Measurements from ENCODE around the gene EPS15. TPM values are rescaled to one million over a fixed set of nuclear protein-coding genes. Genes with fewer than 3 reads are reported as not detected.
"Not testable (repeated sequence)": the region's sequence is repeated elsewhere in the genome, so short reads cannot be mapped to it uniquely, and the experiment has no call there.

The EPS15 gene
- total RNA-seq, 5 donors from 2014 or later (not counting 1 experiment from before 2014, with no cell fraction given) = 61.0 to 76.1 (median 75.2) TPM

DNA sequence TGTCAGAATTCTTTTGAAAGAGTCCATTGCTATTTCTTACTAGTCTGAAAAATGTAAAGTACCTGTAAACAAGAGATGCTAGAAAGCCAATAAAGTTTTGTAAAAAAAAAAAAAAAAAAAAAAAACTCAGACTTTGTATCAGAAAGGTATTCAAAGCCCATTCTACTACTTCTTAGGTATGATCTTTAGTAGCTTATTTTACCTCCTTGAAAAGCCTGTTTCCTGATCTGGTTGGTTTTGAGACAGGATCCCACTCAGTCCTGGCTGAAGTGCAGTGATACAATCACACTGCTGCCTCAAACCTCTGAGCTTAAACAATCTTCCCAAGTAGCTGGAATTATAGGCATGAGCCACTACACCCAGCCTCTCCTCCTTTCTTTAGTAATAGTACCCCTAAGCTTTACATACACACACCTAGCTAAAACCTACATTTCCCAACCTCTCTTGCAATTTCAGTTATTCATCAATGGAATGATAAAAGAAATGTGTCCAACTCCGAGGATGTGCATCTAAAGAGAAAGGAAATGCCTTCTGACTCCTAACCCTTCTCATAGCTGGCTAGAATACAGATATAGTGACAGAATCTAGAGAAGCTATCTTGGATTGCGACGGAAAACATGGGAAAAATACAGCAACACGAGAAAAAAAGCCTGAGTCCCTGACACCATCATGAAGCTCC is 30.6 kb downstream of the EPS15 start:
- ATAC-seq (replicated peaks in 1 of 4) (no peak), DNase-seq (no peak)
- H3K4me3 Mint-ChIP-seq = no peak overlapping the region
- no peak overlapping the region for H3K27ac ChIP-seq (ENCODE audit: low read length)
- H3K27ac Mint-ChIP-seq = no peak overlapping the region
- no peak overlapping the region for H3K4me3 ChIP-seq (ENCODE audit: control insufficient read depth in 1 of 2, extremely low read depth in 1 of 2, low read length in 1 of 2)
- H3K27me3 Mint-ChIP-seq = no peaks in the 10 kb centered on the region
- ChIA-PET POLR2A (interaction anchor here (0.6 to 0.8 kb wide), 4 partner anchors 28 to 112 kb away, joined by 3 to 9 read pairs (median 3); no protein-coding TSS in a partner anchor), CTCF (interaction anchor here (0.6 to 1.4 kb wide), 4 partner anchors 24 to 66 kb away, joined by 3 to 12 read pairs (median 3); no protein-coding TSS in a partner anchor)
- H3K9me3 ChIP-seq = no peaks in the 10 kb centered on the region
- no CpG with 5 or more reads among the region's 4 CpGs for whole genome bisulfite sequencing (ENCODE audit: insufficient coverage)
- H3K27me3 ChIP-seq (replicated peaks in 1 of 2; ENCODE audit: control insufficient read depth in 2 of 2, extremely low read depth in 1 of 2, insufficient read depth in 2 of 2, low read length in 1 of 2) = no peaks in the 10 kb centered on the region
- no peaks in the 10 kb centered on the region for H3K9me3 Mint-ChIP-seq
- peaks cover 18% of the 10 kb centered on the region for H3K36me3 Mint-ChIP-seq
- peaks cover 3 to 6% of the 10 kb centered on the region in 2 experiments for H3K4me1 ChIP-seq (ENCODE audit: control insufficient read depth in 1 of 2, extremely low read depth in 1 of 2, insufficient read depth in 2 of 2, low read length in 2 of 2)
- peaks cover 3 to 4% of the 10 kb centered on the region in 2 donors for H3K36me3 ChIP-seq (ENCODE audit: control insufficient read depth in 2 of 2, extremely low read depth in 1 of 2, insufficient read depth in 1 of 2, low read length in 1 of 2)
- peaks cover 36 to 52% (median 39%) of the 10 kb centered on the region in 3 donors for H3K4me1 Mint-ChIP-seq

DNA sequence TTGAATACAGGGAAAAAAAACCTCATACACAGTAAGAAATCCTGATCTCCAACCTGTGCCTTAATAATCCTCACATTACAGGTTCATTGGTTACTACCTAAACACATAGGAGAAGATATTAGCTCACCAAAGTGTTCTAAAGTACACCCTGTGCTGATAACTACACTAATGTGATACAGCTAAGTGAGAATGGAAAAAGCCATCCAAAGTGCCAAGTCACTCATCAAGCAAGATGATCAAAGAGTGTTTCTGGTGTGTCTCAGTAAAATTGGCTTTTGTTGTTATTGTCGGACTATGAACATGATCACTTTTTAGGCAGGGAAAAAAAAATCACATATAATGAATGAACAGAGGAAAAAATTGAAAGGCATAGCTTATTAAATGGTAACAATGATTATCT is 31.4 kb downstream of the EPS15 start:
- ATAC-seq (replicated peaks in 1 of 4) (no peak), DNase-seq (no peak)
- Mint-ChIP-seq H3K27ac (no peak overlapping the region), H3K36me3 (peaks cover 22% of the 10 kb centered on the region), H3K4me3 (no peak overlapping the region), H3K27me3 (no peaks in the 10 kb centered on the region), H3K9me3 (no peaks in the 10 kb centered on the region), H3K4me1 (peaks cover 34 to 55% (median 41%) of the 10 kb centered on the region in 3 donors)
- no peak overlapping the region for H3K4me3 ChIP-seq (ENCODE audit: control insufficient read depth in 1 of 2, extremely low read depth in 1 of 2, low read length in 1 of 2)
- POLR2A ChIA-PET = interaction anchor here in 1 of 2 donors (0.7 kb wide), 1 partner anchor 75 kb away, joined by 9 read pairs; no protein-coding TSS in a partner anchor
- no peak overlapping the region for H3K27ac ChIP-seq (ENCODE audit: low read length)
- no peaks in the 10 kb centered on the region for H3K9me3 ChIP-seq
- WGBS (ENCODE audit: insufficient coverage) = no CpG with 5 or more reads among the region's 1 CpG
- H3K27me3 ChIP-seq (replicated peaks in 1 of 2; ENCODE audit: control insufficient read depth in 2 of 2, extremely low read depth in 1 of 2, insufficient read depth in 2 of 2, low read length in 1 of 2) = no peaks in the 10 kb centered on the region
- peaks cover 3 to 4% of the 10 kb centered on the region in 2 donors for H3K36me3 ChIP-seq (ENCODE audit: control insufficient read depth in 2 of 2, extremely low read depth in 1 of 2, insufficient read depth in 1 of 2, low read length in 1 of 2)
- H3K4me1 ChIP-seq (ENCODE audit: control insufficient read depth in 1 of 2, extremely low read depth in 1 of 2, insufficient read depth in 2 of 2, low read length in 2 of 2) = peaks cover 3 to 6% of the 10 kb centered on the region in 2 experiments
- CTCF ChIA-PET = interaction anchor here in 1 of 2 donors (1.4 kb wide), 1 partner anchor 48 kb away, joined by 3 read pairs; no protein-coding TSS in a partner anchor

- no peak overlapping the region for H3K4me3 Mint-ChIP-seq
- peaks cover 19 to 39% (median 20%) of the 10 kb centered on the region in 3 donors for H3K4me1 Mint-ChIP-seq
- no peak for ATAC-seq (replicated peaks in 1 of 4)
- H3K36me3 ChIP-seq (ENCODE audit: control insufficient read depth in 2 of 2, extremely low read depth in 1 of 2, insufficient read depth in 1 of 2, low read length in 1 of 2) = peaks cover 3 to 9% of the 10 kb centered on the region in 2 donors
- no peak for DNase-seq
- H3K27ac Mint-ChIP-seq = no peak overlapping the region
- H3K27me3 Mint-ChIP-seq = no peaks in the 10 kb centered on the region
- H3K36me3 Mint-ChIP-seq = peaks cover 43% of the 10 kb centered on the region
- H3K27ac ChIP-seq (ENCODE audit: low read length) = no peak overlapping the region
- H3K9me3 Mint-ChIP-seq = no peaks in the 10 kb centered on the region
- H3K4me1 ChIP-seq (ENCODE audit: control insufficient read depth in 1 of 2, extremely low read depth in 1 of 2, insufficient read depth in 2 of 2, low read length in 2 of 2) = no peaks in the 10 kb centered on the region
- H3K9me3 ChIP-seq = no peaks in the 10 kb centered on the region
- H3K4me3 ChIP-seq (ENCODE audit: control insufficient read depth in 1 of 2, extremely low read depth in 1 of 2, low read length in 1 of 2) = no peak overlapping the region
- ChIA-PET CTCF (interaction anchor here in 1 of 2 donors (1.1 to 1.2 kb wide), 2 partner anchors 11 to 13 kb away, joined by 3 to 5 read pairs; no protein-coding TSS in a partner anchor), POLR2A (no interaction called here)
- no peaks in the 10 kb centered on the region for H3K27me3 ChIP-seq (replicated peaks in 1 of 2; ENCODE audit: control insufficient read depth in 2 of 2, extremely low read depth in 1 of 2, insufficient read depth in 2 of 2, low read length in 1 of 2)
Measured at GRCh38 chr1:51484591-51484990, 34.5 kb downstream of the EPS15 start.

DNA sequence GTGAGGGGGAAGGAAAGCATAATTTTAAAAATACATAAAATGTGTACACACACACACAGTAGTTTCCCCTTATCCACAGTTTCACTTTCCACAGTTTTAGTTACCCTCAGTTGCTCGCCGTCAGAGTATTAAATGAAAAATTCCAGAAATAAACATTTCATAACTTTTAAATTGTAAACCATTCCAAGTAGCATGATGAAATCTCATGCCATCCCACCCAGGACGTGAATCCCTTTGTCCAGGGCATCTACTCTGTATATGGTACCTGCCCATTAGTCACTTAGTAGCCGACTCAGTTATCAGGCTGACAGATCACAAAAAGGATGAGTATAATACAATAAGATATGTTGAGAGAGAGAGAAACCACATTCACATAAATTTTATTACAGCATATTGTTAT is 36.2 kb downstream of the EPS15 start:
- no peaks in the 10 kb centered on the region for H3K9me3 ChIP-seq
- H3K27me3 Mint-ChIP-seq = no peaks in the 10 kb centered on the region
- ATAC-seq (replicated peaks in 1 of 4) = no peak
- no peaks in the 10 kb centered on the region for H3K4me1 ChIP-seq (ENCODE audit: control insufficient read depth in 1 of 2, extremely low read depth in 1 of 2, insufficient read depth in 2 of 2, low read length in 2 of 2)
- peaks cover 0 to 14% of the 10 kb centered on the region in 2 donors for H3K36me3 ChIP-seq (ENCODE audit: control insufficient read depth in 2 of 2, extremely low read depth in 1 of 2, insufficient read depth in 1 of 2, low read length in 1 of 2)
- DNase-seq = no peak
- CTCF ChIA-PET = no interaction called here
- POLR2A ChIA-PET = no interaction called here
- H3K27ac Mint-ChIP-seq = no peak overlapping the region
- H3K4me3 ChIP-seq (ENCODE audit: control insufficient read depth in 1 of 2, extremely low read depth in 1 of 2, low read length in 1 of 2) = no peak overlapping the region
- WGBS (ENCODE audit: insufficient coverage) = 100% methylated on average over 2 of the region's 4 CpGs
- H3K4me3 Mint-ChIP-seq = no peak overlapping the region
- no peak overlapping the region for H3K27ac ChIP-seq (ENCODE audit: low read length)
- H3K4me1 Mint-ChIP-seq = peaks cover 12 to 30% (median 13%) of the 10 kb centered on the region in 3 donors
- H3K9me3 Mint-ChIP-seq = peaks cover 0 to 5% (median 0%) of the 10 kb centered on the region in 3 donors
- H3K27me3 ChIP-seq (replicated peaks in 1 of 2; ENCODE audit: control insufficient read depth in 2 of 2, extremely low read depth in 1 of 2, insufficient read depth in 2 of 2, low read length in 1 of 2) = no peaks in the 10 kb centered on the region
- peaks cover 52% of the 10 kb centered on the region for H3K36me3 Mint-ChIP-seq

GRCh38 chr1:51474832-51475620 is 44.0 kb downstream of the EPS15 start:
- not testable (repeated sequence) for H3K4me3 ChIP-seq (ENCODE audit: control insufficient read depth in 1 of 2, extremely low read depth in 1 of 2, low read length in 1 of 2); H3K4me1 ChIP-seq (ENCODE audit: control insufficient read depth in 1 of 2, extremely low read depth in 1 of 2, insufficient read depth in 2 of 2, low read length in 2 of 2); DNase-seq; H3K4me3 Mint-ChIP-seq; ATAC-seq (replicated peaks in 1 of 4); H3K9me3 Mint-ChIP-seq; H3K9me3 ChIP-seq; H3K27me3 ChIP-seq (replicated peaks in 1 of 2; ENCODE audit: control insufficient read depth in 2 of 2, extremely low read depth in 1 of 2, insufficient read depth in 2 of 2, low read length in 1 of 2); H3K27ac ChIP-seq (ENCODE audit: low read length); H3K27me3 Mint-ChIP-seq
- CTCF ChIA-PET = interaction anchor here in 1 of 2 donors (0.8 kb wide), 1 partner anchor 60 kb away, joined by 3 read pairs; no protein-coding TSS in a partner anchor
- peaks cover 50% of the 10 kb centered on the region for H3K36me3 Mint-ChIP-seq
- peaks cover 16 to 28% (median 21%) of the 10 kb centered on the region in 3 donors for H3K4me1 Mint-ChIP-seq
- WGBS (ENCODE audit: insufficient coverage) = no CpG with 5 or more reads among the region's 9 CpGs
- peaks cover 0 to 21% of the 10 kb centered on the region in 2 donors for H3K36me3 ChIP-seq (ENCODE audit: control insufficient read depth in 2 of 2, extremely low read depth in 1 of 2, insufficient read depth in 1 of 2, low read length in 1 of 2)
- peak overlapping the region in 1 of 2 donors; percentile 44 for H3K27ac Mint-ChIP-seq
- POLR2A ChIA-PET = interaction anchor here in 1 of 2 donors (0.6 kb wide), 1 partner anchor 47 kb away, joined by 3 read pairs; no protein-coding TSS in a partner anchor

All from T-cell (primary cell).